Dermis blood vessel endothelial cell (primary cell): ENCODE measurements around the gene ATXN1. TPM values are rescaled to one million over a fixed set of nuclear protein-coding genes. Genes with fewer than 3 reads are reported as not detected.
"Not testable (repeated sequence)": the region's sequence is repeated elsewhere in the genome, so short reads cannot be mapped to it uniquely, and the experiment has no call there.

Experiments
- DNase-seq: peaks from one replicate; pipeline ENCODE4 v3.0.0; 2010
- total RNA-seq: library from RNA; depleted of rRNA; stranded (reverse); fragments of >200 nt; gene quantifications from 2 replicates; pipeline ENCODE4 v1.2.3, GENCODE V29; 2014

The ATXN1 gene
- total RNA-seq, 1 donor from 2014 or later = 15.3 TPM

- DNase-seq = no peak
These were observed 197.5 kb downstream of the ATXN1 start for GRCh38 chr6:16563628-16564240.

- no peak for DNase-seq
These were observed 198.8 kb downstream of the ATXN1 start for GRCh38 chr6:16562498-16562897.

GRCh38 chr6:16559071-16559470, 202.2 kb downstream of the ATXN1 start:
- DNase-seq = peak; percentile 11

- no peak for DNase-seq
These were observed 205.7 kb downstream of the ATXN1 start for GRCh38 chr6:16555550-16555949.

- no peak for DNase-seq
These were observed 207.7 kb downstream of the ATXN1 start for GRCh38 chr6:16553531-16553930.

GRCh38 chr6:16551466-16551865, 209.8 kb downstream of the ATXN1 start:
- DNase-seq = no peak

- no peak for DNase-seq
These were observed 213.1 kb downstream of the ATXN1 start for GRCh38 chr6:16548121-16548520.

GRCh38 chr6:16547587-16547986, 213.7 kb downstream of the ATXN1 start:
- DNase-seq = no peak

GRCh38 chr6:16546861-16547260, 214.4 kb downstream of the ATXN1 start:
- DNase-seq = no peak

- DNase-seq = no peak
These were observed 215.9 kb downstream of the ATXN1 start for GRCh38 chr6:16545382-16545781.

- no peak for DNase-seq
These were observed 216.7 kb downstream of the ATXN1 start for GRCh38 chr6:16544521-16544920.

- peak; percentile 51 for DNase-seq
These were observed 217.3 kb downstream of the ATXN1 start for GRCh38 chr6:16544006-16544405.

- no peak for DNase-seq
These were observed 217.7 kb downstream of the ATXN1 start for GRCh38 chr6:16543521-16543920.

- no peak for DNase-seq
These were observed 219.2 kb downstream of the ATXN1 start for GRCh38 chr6:16542070-16542469.

- DNase-seq = no peak
These were observed 220.2 kb downstream of the ATXN1 start for GRCh38 chr6:16540804-16541752.

GRCh38 chr6:16540383-16540782, 220.9 kb downstream of the ATXN1 start:
- DNase-seq = not testable (repeated sequence)

- DNase-seq = no peak
These were observed 222.0 kb downstream of the ATXN1 start for GRCh38 chr6:16539086-16539931.

GRCh38 chr6:16535564-16535963, 225.7 kb downstream of the ATXN1 start:
- no peak for DNase-seq

- DNase-seq = no peak
These were observed 227.5 kb downstream of the ATXN1 start for GRCh38 chr6:16533721-16534136.

- no peak for DNase-seq
These were observed 228.1 kb downstream of the ATXN1 start for GRCh38 chr6:16533210-16533609.

GRCh38 chr6:16527691-16528090, 233.6 kb downstream of the ATXN1 start:
- no peak for DNase-seq

- no peak for DNase-seq
These were observed 236.9 kb downstream of the ATXN1 start for GRCh38 chr6:16524380-16524707.
